CD8-positive, alpha-beta memory T cell (primary cell): ENCODE data around the gene WDFY2. TPM values are rescaled to one million over a fixed set of nuclear protein-coding genes. Genes with fewer than 3 reads are reported as not detected.

Source experiments
- CTCF ChIA-PET: fragments of 350-600 bp; sonication (Branson Sonifier 250); formaldehyde crosslinking; loops from one replicate; lab custom pipeline; 2021; ENCODE audit warnings: antibody characterized with exemption; lab: Charles Lee
- POLR2A ChIA-PET: fragments of 350-600 bp; sonication (Branson Sonifier 250); formaldehyde crosslinking; loops from one replicate; lab custom pipeline; 2021; ENCODE audit warnings: antibody characterized with exemption; lab: Charles Lee
- DNase-seq, 5 donors: peaks; one replicate each; pipeline versions ENCODE4 v3.0.0 to v3.0.0-alpha.2; 2020 to 2022; ENCODE audit warnings: mixed read lengths in 1 of 5
- H3K27ac ChIP-seq: one replicate; pipeline ENCODE4 v1.7.0; 2013; ENCODE audit warnings: low read depth, mild to moderate bottlenecking, low read length, moderate library complexity
- H3K27me3 ChIP-seq: 2 replicates; pipeline ENCODE4 v1.7.0; 2013; ENCODE audit warnings: low read length, mild to moderate bottlenecking; ENCODE audit not compliant: insufficient read depth, poor library complexity, severe bottlenecking
- H3K36me3 ChIP-seq: 2 replicates; pipeline ENCODE4 v1.7.0; 2013; ENCODE audit warnings: mild to moderate bottlenecking, low read length, moderate library complexity; ENCODE audit not compliant: insufficient read depth
- H3K4me1 ChIP-seq: 2 replicates; pipeline ENCODE4 v1.7.0; 2013; ENCODE audit warnings: mild to moderate bottlenecking, low read length, moderate library complexity; ENCODE audit not compliant: insufficient read depth
- H3K4me3 ChIP-seq: 2 replicates; pipeline ENCODE4 v1.7.0; 2013; ENCODE audit warnings: mild to moderate bottlenecking, low read length
- H3K9me3 ChIP-seq: 2 replicates; pipeline ENCODE4 v1.7.0; 2013; ENCODE audit warnings: mild to moderate bottlenecking, low read length
- H3K27ac Mint-ChIP-seq, 8 donors: one replicate each; pipeline ENCODE4 v1.8.0; 2020 to 2021; ENCODE audit warnings: mixed read lengths in 8 of 8, mild to moderate bottlenecking in 6 of 8, inconsistent platforms in 3 of 8, moderate library complexity in 3 of 8
- H3K27me3 Mint-ChIP-seq, 2 donors: one replicate each; pipeline ENCODE4 v1.8.0; 2020 to 2021; ENCODE audit warnings: mixed read lengths in 2 of 2, mild to moderate bottlenecking in 1 of 2, moderate library complexity in 1 of 2
- H3K36me3 Mint-ChIP-seq, 3 donors: one replicate each; pipeline ENCODE4 v1.8.0; 2020 to 2021; ENCODE audit warnings: mixed read lengths in 3 of 3, inconsistent platforms in 1 of 3, mild to moderate bottlenecking in 1 of 3
- H3K4me1 Mint-ChIP-seq, 3 donors: one replicate each; pipeline ENCODE4 v1.8.0; 2020 to 2021; ENCODE audit warnings: mixed read lengths in 3 of 3, inconsistent platforms in 1 of 3, mild to moderate bottlenecking in 1 of 3
- H3K4me3 Mint-ChIP-seq, 7 donors: one replicate each; pipeline ENCODE4 v1.8.0; 2020 to 2021; ENCODE audit warnings: mixed read lengths in 7 of 7, mild to moderate bottlenecking in 6 of 7, moderate library complexity in 4 of 7, inconsistent platforms in 2 of 7
- H3K9me3 Mint-ChIP-seq, 5 donors: one replicate each; pipeline ENCODE4 v1.8.0; 2020 to 2022; ENCODE audit warnings: mixed read lengths in 5 of 5, mild to moderate bottlenecking in 3 of 5, moderate library complexity in 2 of 5, inconsistent platforms in 1 of 5
- polyA plus RNA-seq: library from polyadenylated mRNA; unstranded; fragments of 300-500 nt; fragmentation: Illumina TruSeq; gene quantifications from one replicate; pipeline ENCODE4 v1.2.3, GENCODE V29; 2021
- total RNA-seq, 2 experiments: library from RNA; stranded (reverse); gene quantifications; one replicate each; pipeline ENCODE4 v1.2.3, GENCODE V29; 2021

Gene WDFY2
- total and polyA plus RNA-seq, 3 experiments from 2014 or later, result 3.9 to 7.1 (median 6.1) TPM

DNA sequence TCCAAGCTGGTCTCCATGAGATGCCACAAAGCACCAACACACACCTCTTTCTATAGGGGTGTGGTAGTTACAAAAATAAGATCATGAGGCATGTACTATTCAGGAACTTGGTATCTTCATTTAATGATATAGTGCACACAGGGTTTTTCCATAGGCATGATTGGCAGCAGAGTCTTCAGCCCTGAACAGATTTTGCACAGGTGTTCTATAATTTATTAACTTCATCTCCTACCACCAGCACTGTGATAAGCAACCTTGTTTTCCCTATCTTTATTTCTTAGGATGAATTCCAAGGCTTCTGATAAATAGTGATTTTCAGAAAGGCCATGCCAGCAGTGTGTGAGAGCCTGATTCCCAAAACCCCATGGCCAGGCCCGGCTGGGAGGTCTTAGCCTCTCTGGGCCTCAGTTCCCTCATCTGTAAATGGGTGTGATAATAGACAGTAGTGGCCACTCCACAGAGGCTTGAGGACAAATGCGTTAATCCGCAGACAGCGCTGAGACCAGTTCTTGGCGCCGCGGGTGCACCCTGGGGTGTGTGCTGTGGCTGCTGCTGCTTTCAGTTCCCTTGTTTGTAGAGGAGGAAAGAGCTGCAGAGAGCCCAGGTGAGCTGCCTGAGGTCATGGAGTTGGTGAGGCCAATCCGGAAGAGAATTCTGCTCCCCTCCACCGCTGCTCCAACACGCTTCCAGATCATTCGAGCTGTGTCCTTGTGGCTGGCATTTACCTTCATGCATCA lies 186.6 kb downstream of the WDFY2 start:
- ChIA-PET POLR2A (interaction anchor here (0.6 kb wide), 1 partner anchor 83 kb away, joined by 3 read pairs; no protein-coding TSS in a partner anchor), CTCF (interaction anchor here (1.1 kb wide), 1 partner anchor 485 kb away, joined by 3 read pairs; no protein-coding TSS in a partner anchor)
- H3K9me3 ChIP-seq, result no peaks in the 10 kb centered on the region
- Mint-ChIP-seq H3K4me1 (no peaks in the 10 kb centered on the region), H3K27ac (peak overlapping the region in 4 of 8 donors; percentile 27 to 52 (median 42)), H3K4me3 (no peak overlapping the region), H3K36me3 (peaks cover 0 to 55% (median 2%) of the 10 kb centered on the region in 3 donors), H3K27me3 (no peaks in the 10 kb centered on the region), H3K9me3 (no peaks in the 10 kb centered on the region)
- DNase-seq, result no peak
- peaks cover 3% of the 10 kb centered on the region for H3K36me3 ChIP-seq
- no peak overlapping the region for H3K4me3 ChIP-seq
- H3K27ac ChIP-seq, result no peak overlapping the region
- H3K27me3 ChIP-seq, result no peaks in the 10 kb centered on the region
- no peaks in the 10 kb centered on the region for H3K4me1 ChIP-seq

GRCh38 chr13:51771418-51772104 lies 187.3 kb downstream of the WDFY2 start:
- Mint-ChIP-seq H3K27ac (peak overlapping the region in 3 of 8 donors; percentile 48 to 75 (median 63)), H3K9me3 (no peaks in the 10 kb centered on the region), H3K27me3 (no peaks in the 10 kb centered on the region), H3K4me1 (no peaks in the 10 kb centered on the region), H3K4me3 (no peak overlapping the region), H3K36me3 (peaks cover 0 to 52% (median 2%) of the 10 kb centered on the region in 3 donors)
- POLR2A ChIA-PET, result interaction anchor here (0.6 kb wide), 1 partner anchor 84 kb away, joined by 3 read pairs; no protein-coding TSS in a partner anchor
- no peaks in the 10 kb centered on the region for H3K4me1 ChIP-seq
- DNase-seq, result no peak
- H3K27ac ChIP-seq, result no peak overlapping the region
- no peaks in the 10 kb centered on the region for H3K27me3 ChIP-seq
- no peaks in the 10 kb centered on the region for H3K9me3 ChIP-seq
- H3K4me3 ChIP-seq, result no peak overlapping the region
- peaks cover 3% of the 10 kb centered on the region for H3K36me3 ChIP-seq
- CTCF ChIA-PET, result interaction anchor here (1.1 kb wide), 2 partner anchors 28 to 486 kb away, joined by 3 read pairs; no protein-coding TSS in a partner anchor

GRCh38 chr13:51772105-51772455 lies 187.8 kb downstream of the WDFY2 start:
- Mint-ChIP-seq H3K9me3 (no peaks in the 10 kb centered on the region), H3K27me3 (no peaks in the 10 kb centered on the region), H3K27ac (peak overlapping the region in 4 of 8 donors; percentile 32 to 83 (median 68)), H3K4me3 (peak overlapping the region in 1 of 7 donors; percentile 54), H3K36me3 (peaks cover 0 to 47% (median 2%) of the 10 kb centered on the region in 3 donors), H3K4me1 (no peaks in the 10 kb centered on the region)
- peaks cover 3% of the 10 kb centered on the region for H3K36me3 ChIP-seq
- H3K27ac ChIP-seq, result no peak overlapping the region
- no peaks in the 10 kb centered on the region for H3K27me3 ChIP-seq
- ChIA-PET POLR2A (no interaction called here), CTCF (interaction anchor here (1.1 kb wide), 1 partner anchor 28 kb away, joined by 3 read pairs; no protein-coding TSS in a partner anchor)
- H3K4me3 ChIP-seq, result no peak overlapping the region
- H3K9me3 ChIP-seq, result no peaks in the 10 kb centered on the region
- H3K4me1 ChIP-seq, result no peaks in the 10 kb centered on the region
- no peak for DNase-seq

DNA sequence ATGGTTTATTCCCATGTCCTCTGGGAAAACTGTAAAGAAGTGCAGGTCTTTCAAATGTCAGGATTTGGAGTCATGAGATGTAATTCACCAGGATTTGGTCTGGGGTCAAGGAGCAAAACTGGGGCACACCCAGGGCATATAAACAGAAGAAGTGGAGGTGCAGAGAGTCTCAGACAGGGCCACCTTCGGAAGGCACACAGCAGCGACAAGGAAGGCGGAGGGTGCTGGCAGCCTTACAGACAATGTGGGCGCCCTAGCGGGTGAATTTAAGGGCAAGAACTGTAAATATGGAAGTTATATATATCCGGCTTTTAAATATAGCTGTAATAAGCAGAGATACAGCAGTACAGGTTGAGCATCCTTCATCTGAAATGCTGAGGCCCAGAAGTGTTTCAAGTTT lies 188.5 kb downstream of the WDFY2 start:
- DNase-seq, result no peak
- Mint-ChIP-seq H3K4me3 (no peak overlapping the region), H3K27me3 (no peaks in the 10 kb centered on the region), H3K27ac (peak overlapping the region in 2 of 8 donors; percentile 7 to 83), H3K36me3 (peaks cover 0 to 47% (median 2%) of the 10 kb centered on the region in 3 donors), H3K4me1 (no peaks in the 10 kb centered on the region), H3K9me3 (no peaks in the 10 kb centered on the region)
- Histone ChIP-seq H3K4me3 (no peak overlapping the region), H3K9me3 (no peaks in the 10 kb centered on the region), H3K27me3 (no peaks in the 10 kb centered on the region), H3K36me3 (peaks cover 3% of the 10 kb centered on the region), H3K4me1 (no peaks in the 10 kb centered on the region), H3K27ac (no peak overlapping the region)
- POLR2A ChIA-PET, result no interaction called here
- CTCF ChIA-PET, result interaction anchor here (1.1 kb wide), 1 partner anchor 27 kb away, joined by 3 read pairs; no protein-coding TSS in a partner anchor

DNA sequence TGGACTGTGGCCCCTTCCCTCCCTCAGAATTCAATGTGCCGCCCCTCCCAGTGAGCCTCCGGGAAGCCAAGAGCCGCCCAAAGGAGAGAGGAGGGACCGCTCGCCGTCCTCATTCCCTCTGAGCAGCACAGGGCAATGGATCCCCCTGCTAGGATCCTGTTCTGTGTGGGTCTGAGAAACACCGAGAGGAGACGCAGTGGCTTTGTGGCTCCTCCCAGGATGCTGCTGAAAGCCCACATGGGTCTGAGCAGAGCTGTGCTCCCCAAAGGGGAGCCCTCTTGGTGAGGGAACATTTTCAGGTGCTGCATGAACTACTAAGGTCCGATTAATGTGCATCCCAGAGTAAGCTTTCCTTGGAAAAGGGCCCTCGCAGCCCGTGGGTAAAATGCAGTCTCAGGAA lies 189.3 kb downstream of the WDFY2 start:
- H3K9me3 ChIP-seq, result no peaks in the 10 kb centered on the region
- H3K4me1 ChIP-seq, result no peaks in the 10 kb centered on the region
- no peaks in the 10 kb centered on the region for H3K9me3 Mint-ChIP-seq
- H3K27ac ChIP-seq, result no peak overlapping the region
- DNase-seq, result no peak
- H3K36me3 Mint-ChIP-seq, result peaks cover 0 to 43% (median 2%) of the 10 kb centered on the region in 3 donors
- H3K4me1 Mint-ChIP-seq, result no peaks in the 10 kb centered on the region
- H3K27me3 ChIP-seq, result no peaks in the 10 kb centered on the region
- peak overlapping the region in 1 of 8 donors; percentile 26 for H3K27ac Mint-ChIP-seq
- ChIA-PET CTCF (no interaction called here), POLR2A (no interaction called here)
- H3K36me3 ChIP-seq, result peaks cover 3% of the 10 kb centered on the region
- no peak overlapping the region for H3K4me3 ChIP-seq
- no peaks in the 10 kb centered on the region for H3K27me3 Mint-ChIP-seq
- no peak overlapping the region for H3K4me3 Mint-ChIP-seq

GRCh38 chr13:51776179-51776578 lies 191.9 kb downstream of the WDFY2 start:
- peak overlapping the region in 1 of 8 donors; percentile 91 for H3K27ac Mint-ChIP-seq
- peaks cover 3% of the 10 kb centered on the region for H3K36me3 ChIP-seq
- peaks cover 0 to 3% (median 0%) of the 10 kb centered on the region in 3 donors for H3K4me1 Mint-ChIP-seq
- CTCF ChIA-PET, result no interaction called here
- POLR2A ChIA-PET, result no interaction called here
- no peaks in the 10 kb centered on the region for H3K27me3 ChIP-seq
- H3K4me3 ChIP-seq, result no peak overlapping the region
- H3K4me3 Mint-ChIP-seq, result no peak overlapping the region
- H3K9me3 Mint-ChIP-seq, result no peaks in the 10 kb centered on the region
- no peaks in the 10 kb centered on the region for H3K9me3 ChIP-seq
- H3K27me3 Mint-ChIP-seq, result peaks cover 0 to 1% of the 10 kb centered on the region in 2 donors
- H3K4me1 ChIP-seq, result no peaks in the 10 kb centered on the region
- DNase-seq, result no peak
- no peak overlapping the region for H3K27ac ChIP-seq
- H3K36me3 Mint-ChIP-seq, result peaks cover 0 to 36% (median 11%) of the 10 kb centered on the region in 3 donors

DNA sequence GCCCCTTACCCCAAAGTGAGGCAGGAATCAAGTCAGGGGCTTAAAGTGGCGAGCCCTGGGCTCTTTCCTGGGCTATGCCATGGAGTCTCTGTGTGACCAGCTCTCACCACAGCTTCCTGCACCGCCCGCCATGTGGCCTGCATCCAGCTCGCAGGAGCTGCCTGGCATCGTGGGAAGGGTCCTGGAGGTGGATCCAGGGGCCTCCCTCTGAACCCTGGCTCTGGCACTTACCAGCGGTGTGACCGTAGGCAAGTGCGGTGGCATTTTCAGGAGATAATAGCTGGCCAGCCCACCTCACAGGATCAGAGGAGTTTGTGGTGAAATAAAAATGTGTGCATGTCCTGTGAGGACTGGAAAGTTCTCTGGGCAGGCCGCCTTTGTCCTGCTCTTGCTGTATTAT lies 193.7 kb downstream of the WDFY2 start:
- Histone ChIP-seq H3K4me1 (no peaks in the 10 kb centered on the region), H3K9me3 (no peaks in the 10 kb centered on the region), H3K36me3 (no peaks in the 10 kb centered on the region), H3K4me3 (no peak overlapping the region), H3K27ac (no peak overlapping the region), H3K27me3 (no peaks in the 10 kb centered on the region)
- no peak for DNase-seq
- Mint-ChIP-seq H3K4me3 (no peak overlapping the region), H3K27ac (peak overlapping the region in 2 of 8 donors; percentile 32 to 43), H3K36me3 (peaks cover 0 to 26% (median 12%) of the 10 kb centered on the region in 3 donors), H3K4me1 (peaks cover 0 to 3% (median 1%) of the 10 kb centered on the region in 3 donors), H3K9me3 (no peaks in the 10 kb centered on the region), H3K27me3 (peaks cover 0 to 1% of the 10 kb centered on the region in 2 donors)
- POLR2A ChIA-PET, result no interaction called here
- CTCF ChIA-PET, result no interaction called here

- Histone ChIP-seq H3K27ac (no peak overlapping the region), H3K4me1 (no peaks in the 10 kb centered on the region), H3K9me3 (no peaks in the 10 kb centered on the region), H3K36me3 (no peaks in the 10 kb centered on the region), H3K4me3 (no peak overlapping the region), H3K27me3 (no peaks in the 10 kb centered on the region)
- no peaks in the 10 kb centered on the region for H3K9me3 Mint-ChIP-seq
- ChIA-PET POLR2A (no interaction called here), CTCF (no interaction called here)
- DNase-seq, result no peak
- peaks cover 0 to 3% (median 1%) of the 10 kb centered on the region in 3 donors for H3K4me1 Mint-ChIP-seq
- H3K27me3 Mint-ChIP-seq, result peaks cover 0 to 1% of the 10 kb centered on the region in 2 donors
- peak overlapping the region in 1 of 8 donors; percentile 32 for H3K27ac Mint-ChIP-seq
- H3K4me3 Mint-ChIP-seq, result no peak overlapping the region
- H3K36me3 Mint-ChIP-seq, result peaks cover 0 to 26% (median 14%) of the 10 kb centered on the region in 3 donors
Observed at GRCh38 chr13:51778392-51778791, 194.1 kb downstream of the WDFY2 start.
